Psoas muscle (tissue), 8 donors: ENCODE measurements around the gene GPD1. TPM values are rescaled to one million over a fixed set of nuclear protein-coding genes. Genes with fewer than 3 reads are reported as not detected.
"Not testable (repeated sequence)": the region's sequence is repeated elsewhere in the genome, so short reads cannot be mapped to it uniquely, and the experiment has no call there.

ENCODE experiments used
- ATAC-seq, 4 donors: fragments of 200-7000 bp; cut with Tn5 transposase; one replicate each; pipeline ENCODE4 v1.9.1; 2020; ENCODE audit warnings: moderate library complexity in 3 of 4, mild to moderate bottlenecking in 2 of 4
- DNase-seq, 2 donors: peaks; one replicate each; pipeline ENCODE4 v3.0.0-alpha.2; 2020
- H3K27ac ChIP-seq: fragments of 200-600 bp; one replicate; pipeline ENCODE4 v1.8.0; 2022
- H3K27me3 ChIP-seq, 3 donors: fragments of 200-600 bp in 1 of 3; one replicate each; pipeline versions ENCODE4 v1.6.1 to v1.8.0; 2013 to 2022; ENCODE audit warnings: low read length in 2 of 3, mild to moderate bottlenecking in 2 of 3, moderate library complexity in 1 of 3; ENCODE audit not compliant: insufficient read depth in 3 of 3
- H3K36me3 ChIP-seq, 2 donors: fragments of 200-600 bp in 1 of 2; one replicate each; pipeline versions ENCODE4 v1.6.1 to v1.8.0; 2013 to 2022; ENCODE audit warnings: low read depth in 1 of 2, mild to moderate bottlenecking in 1 of 2, moderate library complexity in 1 of 2; ENCODE audit not compliant: insufficient read depth in 1 of 2
- H3K4me1 ChIP-seq: fragments of 200-600 bp; one replicate; pipeline ENCODE4 v1.8.0; 2022
- H3K4me3 ChIP-seq: fragments of 200-600 bp; one replicate; pipeline ENCODE4 v1.8.0; 2022; ENCODE audit warnings: mild to moderate bottlenecking
- H3K9me3 ChIP-seq: fragments of 200-600 bp; one replicate; pipeline ENCODE4 v1.8.0; 2022
- CTCF ChIP-seq: fragments of 200-600 bp; IDR thresholded peaks from one replicate; pipeline ENCODE4 v1.8.0; 2022; ENCODE audit warnings: antibody characterized with exemption
- WGBS, 3 donors: extraction: QIAGEN DNeasy Blood & Tissue Kit; methylation state at CpG; one replicate each; pipeline versions ENCODE4 v1.1.6 to v1.1.7; 2013; 5-methylcytosine and 5-hydroxymethylcytosine counted together
- intact Hi-C, 2 donors: fragments of 100-400 bp; cut with DNase I; formaldehyde crosslinking; loops; one replicate each; pipeline versions ENCODE4 v1.11.0 to v1.14.2; 2022
- polyA plus RNA-seq, 3 donors: library from polyadenylated mRNA; stranded (reverse); fragments of 200-250 nt; gene quantifications; one replicate each; pipeline ENCODE4 v1.2.3, GENCODE V29; 2013
- total RNA-seq, 4 donors: library from RNA; stranded (reverse); fragmentation: NEBNext Ultra II Directional in 2 of 4; extraction: Animal tissue kit (Norgen Biotek cat#: 25700) in 2 of 4; gene quantifications; one replicate each; pipeline versions ENCODE4 v1.2.1 to v1.2.4, GENCODE V29; 2021 to 2023
- donor health status: healthy with polysubstance abuse.
- donor health status: DM: no; HTN: no; CAD: no; lungs with moderate emphysema.
- donor health status: Bipolar disorder and iron deficiency.
- donor health status: healthy.
- donor health status: DM: yes; HTN: yes; CAD: no.
- donor health status: DM: no; HTN: no; CAD: no.
- donor health status: DM: no; HTN: no; CAD: no.
- donor health status: DM: yes; HTN: yes; CAD: no.

GPD1 gene
- total and polyA plus RNA-seq, 7 donors, result 17.4 to 221 (median 120) TPM

GRCh38 chr12:50145439-50145838 lies 41.6 kb downstream of the GPD1 start:
- no peak for ATAC-seq
- no peak for TF ChIP-seq CTCF
- Histone ChIP-seq H3K4me3 (no peak overlapping the region), H3K4me1 (peaks cover 3% of the 10 kb centered on the region), H3K36me3 (peaks cover 0 to 18% of the 10 kb centered on the region in 2 donors), H3K9me3 (no peaks in the 10 kb centered on the region), H3K27ac (no peak overlapping the region), H3K27me3 (no peaks in the 10 kb centered on the region)
- DNase-seq, result no peak
- intact Hi-C loops, result no loop called here
- 68 to 91% (median 85%) methylated on average over 2 of the region's 2 CpGs for WGBS, 3 donors

DNA sequence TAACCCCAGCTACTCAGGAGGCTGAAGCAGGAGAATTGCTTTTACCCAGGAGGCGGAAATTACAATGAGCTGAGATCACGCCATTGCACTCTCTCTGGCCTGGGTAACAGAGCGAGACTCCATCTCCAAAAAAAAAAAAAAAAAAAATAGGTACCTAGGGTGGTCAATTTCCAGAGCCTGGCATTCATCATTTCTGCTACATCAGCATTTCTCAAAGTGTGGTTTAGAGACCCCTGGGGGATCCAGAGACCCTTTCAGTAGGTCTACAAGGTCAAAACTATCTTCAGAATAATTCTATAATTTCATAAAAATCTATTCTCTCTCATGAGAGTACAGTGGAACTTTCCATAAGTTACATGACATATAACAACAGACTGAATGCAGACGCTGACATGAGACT lies 43.5 kb downstream of the GPD1 start:
- ATAC-seq (no peak), DNase-seq (no peak)
- H3K4me1 ChIP-seq, result peaks cover 3% of the 10 kb centered on the region
- H3K36me3 ChIP-seq, result peaks cover 0 to 7% of the 10 kb centered on the region in 2 donors
- H3K27ac ChIP-seq, result no peak overlapping the region
- no peaks in the 10 kb centered on the region for H3K9me3 ChIP-seq
- TF ChIP-seq CTCF, result no peak
- WGBS, 3 donors, result 97 to 98% (median 98%) methylated on average over 4 of the region's 4 CpGs
- H3K27me3 ChIP-seq, result no peaks in the 10 kb centered on the region
- intact Hi-C loops, result no loop called here
- H3K4me3 ChIP-seq, result no peak overlapping the region

GRCh38 chr12:50148011-50148410 lies 44.2 kb downstream of the GPD1 start:
- H3K27me3 ChIP-seq, H3K4me3 ChIP-seq, intact Hi-C loops, H3K27ac ChIP-seq, H3K36me3 ChIP-seq, ATAC-seq, DNase-seq, H3K9me3 ChIP-seq, H3K4me1 ChIP-seq: not testable (repeated sequence)
- WGBS, 3 donors, result 69 to 86% (median 77%) methylated on average over 6 of the region's 6 CpGs

DNA sequence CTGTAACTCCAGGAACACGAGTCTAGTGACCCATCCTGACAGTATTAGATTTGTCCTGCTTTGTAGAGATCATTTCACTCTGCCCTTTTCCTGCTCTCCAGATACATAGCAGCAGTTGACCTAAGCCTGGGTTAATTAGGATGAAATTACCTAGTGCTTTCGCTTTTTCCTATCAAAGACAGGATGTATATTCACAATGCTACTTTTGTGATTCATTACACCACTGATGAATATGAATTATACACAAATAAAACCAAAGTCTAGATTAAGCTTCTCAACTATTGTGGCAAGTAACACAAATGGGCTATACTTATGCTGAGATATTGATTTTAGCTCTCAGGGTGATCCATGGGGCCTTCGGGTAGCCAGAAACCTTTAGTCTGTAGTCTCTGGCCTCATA lies 45.5 kb downstream of the GPD1 start:
- Histone ChIP-seq H3K4me3 (no peak overlapping the region), H3K36me3 (no peaks in the 10 kb centered on the region), H3K9me3 (no peaks in the 10 kb centered on the region), H3K27ac (peak overlapping the region; percentile 9), H3K27me3 (no peaks in the 10 kb centered on the region), H3K4me1 (peaks cover 3% of the 10 kb centered on the region)
- intact Hi-C loops, result no loop called here
- WGBS, 3 donors, result 47 to 61% (median 47%) methylated on average over 3 of the region's 3 CpGs
- ATAC-seq (no peak), DNase-seq (no peak)
- no peak for TF ChIP-seq CTCF

DNA sequence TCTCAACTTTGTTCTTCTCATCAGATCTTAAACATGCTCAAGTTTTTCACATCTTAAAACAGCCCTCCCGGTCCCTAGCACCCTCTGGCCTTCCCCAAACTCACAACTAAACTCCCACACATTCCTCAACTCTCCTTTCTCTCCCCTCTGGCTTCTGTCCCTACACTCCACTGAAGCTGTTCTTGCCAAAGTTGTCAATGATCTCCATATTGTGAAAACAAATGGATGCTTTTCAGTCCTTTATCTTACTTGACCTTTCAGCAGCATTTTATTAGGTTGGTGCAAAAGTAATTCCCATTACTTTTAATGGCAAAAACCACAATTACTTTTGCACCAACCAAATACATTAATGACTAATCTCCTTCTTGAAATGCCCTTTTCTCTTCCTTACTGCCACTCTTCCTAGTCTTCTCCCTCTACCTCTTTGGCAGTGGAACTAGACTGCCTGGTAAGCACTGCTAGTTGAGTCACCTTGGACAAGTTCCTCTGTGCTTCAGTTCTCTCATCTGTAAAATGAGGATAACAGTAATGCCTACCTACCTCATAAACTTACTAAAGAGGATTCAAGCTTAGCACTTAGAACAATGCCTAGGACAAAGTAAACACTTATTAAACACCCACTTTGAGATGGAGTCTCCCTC lies 47.4 kb downstream of the GPD1 start:
- ATAC-seq (no peak), DNase-seq (no peak)
- no peak for TF ChIP-seq CTCF
- 69 to 82% (median 76%) methylated on average over 1 of the region's 1 CpG for WGBS, 3 donors
- intact Hi-C loops, result no loop called here
- Histone ChIP-seq H3K27me3 (no peaks in the 10 kb centered on the region), H3K4me3 (no peak overlapping the region), H3K27ac (no peak overlapping the region), H3K9me3 (no peaks in the 10 kb centered on the region), H3K36me3 (no peaks in the 10 kb centered on the region), H3K4me1 (peaks cover 3% of the 10 kb centered on the region)

GRCh38 chr12:50154947-50155346 lies 51.1 kb downstream of the GPD1 start:
- H3K27me3 ChIP-seq, H3K27ac ChIP-seq, H3K4me1 ChIP-seq, DNase-seq, H3K4me3 ChIP-seq, H3K9me3 ChIP-seq, H3K36me3 ChIP-seq, intact Hi-C loops, ATAC-seq: not testable (repeated sequence)
- 92 to 95% (median 93%) methylated on average over 5 of the region's 5 CpGs for WGBS, 3 donors
